HCT116 (cell line): ENCODE data around the gene TMEM150A. TPM values are rescaled to one million over a fixed set of nuclear protein-coding genes. Genes with fewer than 3 reads are reported as not detected.

Source experiments
- ATAC-seq: fragments of 200-7000 bp; cut with Tn5 transposase; 2 replicates; pipeline ENCODE4 v1.9.1; 2020; ENCODE audit warnings: mild to moderate bottlenecking, moderate library complexity
- BruUV-seq: library from RNA; stranded (reverse); fragments of 400-500 nt; replicated peaks from 2 replicates; lab custom pipeline; 2021; lab: Mats Ljungman, UMichigan
- CTCF ChIA-PET: fragments of 300-600 bp; sonication (Branson Sonifier 250); formaldehyde crosslinking; loops from one replicate; lab custom pipeline; 2021; ENCODE audit warnings: antibody characterized with exemption; lab: Charles Lee
- POLR2A ChIA-PET: fragments of 300-600, 350-600 bp; sonication (Branson Sonifier 250); formaldehyde crosslinking; loops from one replicate; lab custom pipeline; 2021; ENCODE audit warnings: antibody characterized with exemption; lab: Charles Lee
- RAD21 ChIA-PET, 2 experiments: fragments of 300-600 bp; sonication (Branson Sonifier 250); formaldehyde crosslinking; loops; one replicate each; lab custom pipeline; 2023; ENCODE audit warnings: low total read pairs in 2 of 2; ENCODE audit not compliant: uncharacterized antibody in 2 of 2, unreplicated experiment in 2 of 2, low non-redundant PET in 1 of 2; lab: Charles Lee
- DNase-seq: peaks from one replicate; pipeline ENCODE4 v3.0.0-alpha.2; 2010; ENCODE audit warnings: low read depth, low spot score
- H2AFZ ChIP-seq: fragments of 200-600 bp; shearing (Covaris generic), sonication (generic); 2 replicates; pipeline ENCODE4 v1.6.1; 2017; ENCODE audit warnings: low read depth, mixed run types, mixed read lengths, antibody characterized with exemption, low read length; ENCODE audit not compliant: poor library complexity, severe bottlenecking
- H3K27ac ChIP-seq: 2 replicates; pipeline ENCODE4 v1.5.1; 2012; ENCODE audit warnings: low read depth, low read length
- H3K27me3 ChIP-seq: fragments of 200-600 bp; sonication (generic); 2 replicates; pipeline ENCODE4 v1.6.1; 2016; ENCODE audit warnings: mixed run types, low read length, mixed read lengths; ENCODE audit not compliant: insufficient read depth
- H3K36me3 ChIP-seq, 2 experiments: fragments of 200-500 bp in 1 of 2; fragments of 200-600 bp in 1 of 2; sonication (Bioruptor generic) in 1 of 2; sonication (generic) in 1 of 2; 2 replicates each; pipeline versions ENCODE4 v1.5.1 to v1.6.1; 2014 to 2016; ENCODE audit warnings: low read length in 2 of 2, inconsistent platforms in 1 of 2, mixed read lengths in 1 of 2, mixed run types in 1 of 2; ENCODE audit not compliant: insufficient read depth in 2 of 2, control insufficient read depth in 1 of 2
- H3K4me1 ChIP-seq, 2 experiments: fragments of 200-600 bp in 1 of 2; sonication (generic) in 1 of 2; 2 replicates each; pipeline versions ENCODE4 v1.5.1 to v1.6.1; 2012 to 2017; ENCODE audit warnings: low read length in 2 of 2, inconsistent platforms in 1 of 2, mild to moderate bottlenecking in 1 of 2, mixed read lengths in 1 of 2, mixed run types in 1 of 2, moderate library complexity in 1 of 2; ENCODE audit not compliant: insufficient read depth in 2 of 2, control insufficient read depth in 1 of 2
- H3K4me2 ChIP-seq: fragments of 200-600 bp; sonication (generic); 2 replicates; pipeline ENCODE4 v1.6.1; 2017; ENCODE audit warnings: mixed run types, low read length, mixed read lengths
- H3K4me3 ChIP-seq, 2 experiments: fragments of 200-600 bp in 1 of 2; sonication (generic) in 1 of 2; replicated peaks in 1 of 2; 2 replicates each; pipeline ENCODE4 v1.5.1; 2011 to 2016; ENCODE audit warnings: low read length in 2 of 2, control low read depth in 1 of 2, low read depth in 1 of 2, mild to moderate bottlenecking in 1 of 2, mixed read lengths in 1 of 2, mixed run types in 1 of 2
- H3K79me2 ChIP-seq: fragments of 200-600 bp; sonication (generic); 2 replicates; pipeline ENCODE4 v1.6.1; 2017; ENCODE audit warnings: mild to moderate bottlenecking, mixed run types, low read length, moderate library complexity, mixed read lengths; ENCODE audit not compliant: insufficient read depth
- H3K9ac ChIP-seq: fragments of 200-600 bp; sonication (generic); 2 replicates; pipeline ENCODE4 v1.6.1; 2016; ENCODE audit warnings: low read length, mixed read lengths
- H3K9me2 ChIP-seq: fragments of 200-600 bp; sonication (generic), shearing (Covaris generic); 2 replicates; pipeline ENCODE4 v1.6.1; 2017; ENCODE audit warnings: mixed run types, mild to moderate bottlenecking, moderate library complexity; ENCODE audit not compliant: insufficient read depth
- H3K9me3 ChIP-seq, 2 experiments: fragments of 200-500 bp in 1 of 2; fragments of 200-600 bp in 1 of 2; sonication (Bioruptor generic) in 1 of 2; sonication (generic) in 1 of 2; 2 replicates each; pipeline ENCODE4 v1.6.1; 2014 to 2017; ENCODE audit warnings: low read length in 2 of 2, mixed read lengths in 2 of 2, inconsistent platforms in 1 of 2, low read depth in 1 of 2, mild to moderate bottlenecking in 1 of 2, mixed run types in 1 of 2, moderate library complexity in 1 of 2; ENCODE audit not compliant: control insufficient read depth in 1 of 2, insufficient read depth in 1 of 2
- H4K20me1 ChIP-seq: fragments of 200-600 bp; sonication (generic), shearing (Covaris generic); 2 replicates; pipeline ENCODE4 v1.6.1; 2017; ENCODE audit warnings: mixed run types, mild to moderate bottlenecking, moderate library complexity; ENCODE audit not compliant: insufficient read depth
- ELF1 ChIP-seq: IDR thresholded peaks from 2 replicates; pipeline ENCODE4 v1.6.1; 2012; ENCODE audit warnings: low read depth, borderline replicate concordance
- EZH2 ChIP-seq: fragments of 200-600 bp; sonication (generic); IDR thresholded peaks from 2 replicates; pipeline ENCODE4 v1.6.1; 2017; ENCODE audit warnings: antibody characterized with exemption, mixed run types
- EZH2phosphoT487 ChIP-seq: fragments of 200-600 bp; IDR thresholded peaks from 2 replicates; pipeline ENCODE4 v1.6.1; 2018; ENCODE audit warnings: antibody characterized with exemption, borderline replicate concordance
- FOSL1 ChIP-seq: IDR thresholded peaks from 2 replicates; pipeline ENCODE4 v1.6.1; 2012; ENCODE audit warnings: low read depth
- POLR2A ChIP-seq: IDR thresholded peaks from 2 replicates; pipeline ENCODE4 v1.7.0; 2011; ENCODE audit warnings: borderline replicate concordance; ENCODE audit not compliant: insufficient read depth, insufficient read length; ENCODE audit errors: extremely low read depth
- RAD21 ChIP-seq: IDR thresholded peaks from 2 replicates; pipeline ENCODE4 v1.6.1; 2012; ENCODE audit warnings: low read depth, mild to moderate bottlenecking
- REST ChIP-seq: IDR thresholded peaks from 2 replicates; pipeline ENCODE4 v1.6.1; 2012; ENCODE audit warnings: low read depth
- SIN3A ChIP-seq: IDR thresholded peaks from 2 replicates; pipeline ENCODE4 v1.6.1; 2012; ENCODE audit warnings: low read depth
- SP1 ChIP-seq: IDR thresholded peaks from 2 replicates; pipeline ENCODE4 v1.6.1; 2012; ENCODE audit warnings: low read depth
- SRF ChIP-seq: IDR thresholded peaks from 2 replicates; pipeline ENCODE4 v1.6.1; 2012; ENCODE audit warnings: low read depth
- TCF7L2 ChIP-seq: IDR thresholded peaks from 2 replicates; pipeline ENCODE4 v1.7.0; 2011; ENCODE audit warnings: borderline replicate concordance, inconsistent platforms; ENCODE audit not compliant: insufficient read depth, insufficient read length; ENCODE audit errors: extremely low read depth
- YY1 ChIP-seq: IDR thresholded peaks from 2 replicates; pipeline ENCODE4 v1.6.1; 2011; ENCODE audit warnings: low read length, low read depth, moderate library complexity, mild to moderate bottlenecking; ENCODE audit not compliant: insufficient replicate concordance; ENCODE audit errors: extremely low read depth
- ZBTB33 ChIP-seq: IDR thresholded peaks from 2 replicates; pipeline ENCODE4 v1.6.1; 2011; ENCODE audit warnings: mild to moderate bottlenecking, low read length, moderate library complexity; ENCODE audit not compliant: insufficient replicate concordance; ENCODE audit errors: extremely low read depth
- ZNF274 ChIP-seq: fragments of 200-500 bp; sonication (Bioruptor generic); IDR thresholded peaks from 2 replicates; pipeline ENCODE4 v1.6.1; 2014; ENCODE audit warnings: mild to moderate bottlenecking, low read depth, low read length, inconsistent platforms
- intact Hi-C: fragments of 100-400 bp; cut with micrococcal nuclease; formaldehyde crosslinking; loops from 2 replicates; pipeline ENCODE4 v1.10.0; 2022
- total RNA-seq: library from RNA; stranded (reverse); gene quantifications from one replicate; pipeline ENCODE4 v1.2.1, GENCODE V29; 2021; ENCODE audit not compliant: unreplicated experiment
- TF ChIP-seq, protein P1 (sequence below): IDR thresholded peaks from 2 replicates; pipeline ENCODE4 v1.6.1; 2012

The TMEM150A gene
- total RNA-seq, 1 experiment from 2014 or later, result 9.9 TPM

GRCh38 chr2:85580206-85580605 is 22.3 kb downstream of the TMEM150A start:
- H3K27ac ChIP-seq, result no peak overlapping the region
- DNase-seq (no peak), ATAC-seq (no peak)
- intact Hi-C loops, result no loop called here
- H3K4me2 ChIP-seq, result no peak overlapping the region
- BruUV-seq, result no TSS peak
- no peaks in the 10 kb centered on the region for H3K9me2 ChIP-seq
- H3K9ac ChIP-seq, result no peak overlapping the region
- TF ChIP-seq RAD21, result no peak
- TF ChIP-seq REST, result no peak
- TF ChIP-seq SIN3A, result no peak
- TF ChIP-seq, protein P1, sequence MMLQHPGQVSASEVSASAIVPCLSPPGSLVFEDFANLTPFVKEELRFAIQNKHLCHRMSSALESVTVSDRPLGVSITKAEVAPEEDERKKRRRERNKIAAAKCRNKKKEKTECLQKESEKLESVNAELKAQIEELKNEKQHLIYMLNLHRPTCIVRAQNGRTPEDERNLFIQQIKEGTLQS, result no peak
- TF ChIP-seq ZNF274, result no peak
- no peak for TF ChIP-seq ZBTB33
- TF ChIP-seq EZH2, result no peak
- TF ChIP-seq SRF, result no peak
- no peak for TF ChIP-seq EZH2phosphoT487
- no peak for TF ChIP-seq FOSL1
- TF ChIP-seq SP1, result no peak
- TF ChIP-seq TCF7L2, result no peak
- TF ChIP-seq POLR2A, result no peak
- TF ChIP-seq ELF1, result no peak
- no peak for TF ChIP-seq YY1
- H3K9me3 ChIP-seq, result no peaks in the 10 kb centered on the region
- H3K36me3 ChIP-seq, result peaks cover 0 to 4% of the 10 kb centered on the region in 2 experiments; a peak in 2 of 4 replicates
- peaks cover 26 to 35% of the 10 kb centered on the region in 2 experiments for H3K4me1 ChIP-seq
- H3K27me3 ChIP-seq, result no peaks in the 10 kb centered on the region
- no peaks in the 10 kb centered on the region for H4K20me1 ChIP-seq
- ChIA-PET POLR2A (no interaction called here), RAD21 (no interaction called here), CTCF (no interaction called here)
- H3K79me2 ChIP-seq, result no peaks in the 10 kb centered on the region
- H2AFZ ChIP-seq, result no peak overlapping the region
- no peak overlapping the region for H3K4me3 ChIP-seq
